Measurements from ENCODE around the gene USP19.

GRCh38 chr3:49132073-49132436, 11.4 kb upstream of the USP19 start:
- TF ChIP-seq, protein P1, sequence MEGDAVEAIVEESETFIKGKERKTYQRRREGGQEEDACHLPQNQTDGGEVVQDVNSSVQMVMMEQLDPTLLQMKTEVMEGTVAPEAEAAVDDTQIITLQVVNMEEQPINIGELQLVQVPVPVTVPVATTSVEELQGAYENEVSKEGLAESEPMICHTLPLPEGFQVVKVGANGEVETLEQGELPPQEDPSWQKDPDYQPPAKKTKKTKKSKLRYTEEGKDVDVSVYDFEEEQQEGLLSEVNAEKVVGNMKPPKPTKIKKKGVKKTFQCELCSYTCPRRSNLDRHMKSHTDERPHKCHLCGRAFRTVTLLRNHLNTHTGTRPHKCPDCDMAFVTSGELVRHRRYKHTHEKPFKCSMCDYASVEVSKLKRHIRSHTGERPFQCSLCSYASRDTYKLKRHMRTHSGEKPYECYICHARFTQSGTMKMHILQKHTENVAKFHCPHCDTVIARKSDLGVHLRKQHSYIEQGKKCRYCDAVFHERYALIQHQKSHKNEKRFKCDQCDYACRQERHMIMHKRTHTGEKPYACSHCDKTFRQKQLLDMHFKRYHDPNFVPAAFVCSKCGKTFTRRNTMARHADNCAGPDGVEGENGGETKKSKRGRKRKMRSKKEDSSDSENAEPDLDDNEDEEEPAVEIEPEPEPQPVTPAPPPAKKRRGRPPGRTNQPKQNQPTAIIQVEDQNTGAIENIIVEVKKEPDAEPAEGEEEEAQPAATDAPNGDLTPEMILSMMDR (conservative IDR thresholded peaks at IDR 0.05; ENCODE audit: low read length), result no peak
- TF ChIP-seq EZH2phosphoT487 (IDR thresholded peaks at IDR 0.05; ENCODE audit: borderline replicate concordance, low read depth, low read length), result no peak
